ENCODE data around the gene PFDN1. TPM values are rescaled to one million over a fixed set of nuclear protein-coding genes. Genes with fewer than 3 reads are reported as not detected.

PFDN1 gene
- total RNA-seq, 1 donor: 37.2 TPM

DNA sequence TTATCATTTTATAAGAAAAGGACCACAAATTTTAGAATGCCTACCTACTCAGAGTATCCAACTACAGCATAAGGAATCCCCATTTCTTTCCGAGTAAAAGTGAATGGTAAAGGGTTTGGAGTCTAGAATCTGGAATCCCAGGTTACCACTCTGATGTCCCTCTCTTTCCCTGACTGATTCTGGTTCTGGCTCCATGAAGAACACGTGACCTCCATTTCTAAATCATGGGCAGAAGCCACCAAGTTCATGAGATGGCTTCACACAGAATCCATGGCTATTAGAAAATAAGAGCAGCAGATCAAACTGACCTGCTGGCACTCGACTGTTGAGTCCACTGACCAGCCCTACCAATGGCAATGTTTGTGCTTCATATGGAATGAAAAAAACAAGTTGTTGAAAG lies 40.7 kb downstream of the PFDN1 start:
- DNase-seq (ENCODE audit: low read depth in 2 of 3, low spot score in 2 of 3): no peak

GRCh38 chr5:140261403-140262171 lies 41.3 kb downstream of the PFDN1 start:
- DNase-seq (ENCODE audit: low read depth in 2 of 3, low spot score in 2 of 3): no peak

DNA sequence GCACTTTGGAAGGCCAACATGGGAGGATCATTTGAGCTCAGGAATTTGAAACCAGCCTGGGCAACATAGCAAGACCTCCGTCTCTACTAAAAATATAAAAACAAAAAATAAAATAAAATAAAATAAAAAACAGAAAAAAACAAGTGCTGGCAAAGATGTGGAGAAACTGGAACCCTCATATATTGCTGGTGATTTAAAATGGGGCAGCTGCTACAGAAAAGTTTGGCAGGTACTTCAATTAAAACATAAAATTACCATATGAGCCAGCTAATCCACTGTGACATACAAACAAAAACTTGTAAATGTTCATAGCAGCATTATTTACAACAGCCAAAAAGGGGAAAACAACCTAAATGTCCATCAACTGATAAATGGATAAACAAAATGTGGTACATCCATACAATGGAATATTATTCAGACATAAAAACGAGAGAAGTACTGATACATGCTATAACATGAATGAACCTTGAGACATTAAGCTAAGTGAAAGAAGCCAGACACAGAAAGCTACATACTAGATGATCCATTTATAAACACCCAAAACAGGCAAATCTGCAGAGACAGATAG lies 42.7 kb downstream of the PFDN1 start:
- no peak for DNase-seq (ENCODE audit: low read depth in 2 of 3, low spot score in 2 of 3)

DNA sequence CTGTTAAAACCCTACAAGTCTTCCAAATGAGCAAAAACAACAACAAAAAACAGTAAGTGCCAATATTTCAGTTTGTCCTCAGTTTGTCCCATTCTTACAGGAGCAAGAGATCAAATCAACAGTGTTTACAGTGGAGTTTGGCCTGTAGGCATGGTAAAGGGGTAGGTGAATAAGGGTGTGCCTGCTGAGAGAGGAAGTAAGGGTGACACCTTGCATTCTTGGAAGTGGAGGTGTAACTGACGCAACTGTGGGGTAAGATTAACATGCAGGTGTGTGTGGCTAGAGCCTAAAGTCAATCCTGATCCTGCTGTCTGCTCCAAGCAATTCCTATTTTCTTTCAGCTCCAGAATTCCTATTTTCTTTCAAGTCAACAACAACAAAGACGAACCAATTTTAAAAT lies 43.4 kb downstream of the PFDN1 start:
- DNase-seq (ENCODE audit: low read depth in 2 of 3, low spot score in 2 of 3): no peak

DNA sequence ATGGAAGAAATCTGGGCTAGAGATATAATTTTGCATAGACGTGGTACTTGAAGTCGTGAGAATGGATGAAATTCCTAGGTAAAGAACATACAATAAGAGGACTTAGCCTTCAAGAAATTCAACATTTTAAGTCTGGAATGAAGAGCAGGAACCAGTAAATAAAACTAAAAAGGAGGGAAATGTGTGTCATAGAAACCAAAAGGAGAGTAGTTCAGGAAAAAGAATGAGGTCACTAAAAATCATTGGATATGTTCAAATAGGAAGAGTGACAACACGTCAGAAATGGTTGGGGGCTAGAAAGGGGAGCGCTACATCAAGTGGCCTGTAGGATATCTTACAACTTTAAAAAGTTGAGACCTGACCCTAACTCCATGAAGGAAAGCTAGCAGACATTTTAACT lies 44.0 kb downstream of the PFDN1 start:
- no peak for DNase-seq (ENCODE audit: low read depth in 2 of 3, low spot score in 2 of 3)

DNA sequence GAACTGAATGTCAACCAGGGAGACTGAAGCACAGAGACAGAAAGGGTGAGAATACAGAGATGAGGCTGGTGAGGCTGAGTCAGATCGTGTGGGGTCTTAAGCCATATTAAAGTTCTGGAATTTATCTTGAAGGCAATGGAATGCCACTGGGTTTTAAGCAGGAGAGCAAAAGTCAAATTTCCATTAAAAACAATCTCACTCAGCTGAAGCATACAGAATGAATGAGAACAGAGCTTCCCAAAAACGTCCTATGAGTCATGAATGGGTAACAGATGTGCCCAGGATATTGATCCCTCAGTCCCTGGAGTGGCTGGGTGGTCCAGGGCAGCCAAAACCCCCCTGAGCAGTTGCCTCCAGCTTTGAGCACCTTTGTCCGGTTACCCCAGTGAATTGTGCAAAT lies 44.9 kb downstream of the PFDN1 start:
- DNase-seq (ENCODE audit: low read depth in 2 of 3, low spot score in 2 of 3): no peak

DNA sequence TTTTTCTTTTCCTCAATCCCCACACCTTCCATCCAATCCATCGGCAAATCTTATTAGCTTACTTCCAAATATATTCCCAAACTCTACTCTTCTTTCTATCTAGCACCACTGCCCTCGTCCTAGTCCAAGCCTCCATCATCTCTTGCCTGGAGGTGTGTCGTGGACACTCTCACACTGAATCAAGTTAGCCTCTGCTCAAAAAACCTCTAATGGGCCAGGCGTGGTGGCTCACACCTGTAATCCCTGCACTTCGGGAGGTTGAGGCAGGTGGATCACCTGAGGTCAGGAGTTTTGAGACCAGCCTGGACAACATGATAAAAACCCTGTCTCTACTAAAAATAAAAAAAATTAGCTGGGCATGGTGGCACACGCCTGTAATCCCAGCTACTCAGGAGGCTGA lies 46.2 kb downstream of the PFDN1 start:
- DNase-seq (ENCODE audit: low read depth in 2 of 3, low spot score in 2 of 3): no peak

- no peak for DNase-seq (ENCODE audit: low read depth in 2 of 3, low spot score in 2 of 3)
Measured at GRCh38 chr5:140255460-140256157, 47.3 kb downstream of the PFDN1 start.

DNA sequence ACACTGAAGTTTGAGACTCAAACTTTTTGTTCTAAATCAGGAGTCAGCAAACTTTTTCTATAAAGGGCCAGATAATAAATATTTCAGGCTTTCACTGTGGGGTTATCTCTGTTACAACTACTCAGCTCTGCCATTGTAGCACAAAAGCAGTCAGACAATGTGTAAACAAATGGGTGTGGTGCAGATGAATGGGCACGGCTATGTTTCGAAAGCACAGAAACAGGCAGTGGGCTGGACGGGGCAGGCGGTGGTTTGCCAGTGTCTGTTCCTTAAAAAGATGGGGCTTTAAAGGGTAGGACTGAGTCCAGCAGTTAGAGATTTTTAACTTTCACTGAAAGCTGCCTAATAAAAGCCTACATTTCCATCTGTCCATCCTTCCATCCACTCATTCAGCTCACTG lies 48.9 kb downstream of the PFDN1 start:
- no peak for DNase-seq (ENCODE audit: low read depth in 2 of 3, low spot score in 2 of 3)

DNA sequence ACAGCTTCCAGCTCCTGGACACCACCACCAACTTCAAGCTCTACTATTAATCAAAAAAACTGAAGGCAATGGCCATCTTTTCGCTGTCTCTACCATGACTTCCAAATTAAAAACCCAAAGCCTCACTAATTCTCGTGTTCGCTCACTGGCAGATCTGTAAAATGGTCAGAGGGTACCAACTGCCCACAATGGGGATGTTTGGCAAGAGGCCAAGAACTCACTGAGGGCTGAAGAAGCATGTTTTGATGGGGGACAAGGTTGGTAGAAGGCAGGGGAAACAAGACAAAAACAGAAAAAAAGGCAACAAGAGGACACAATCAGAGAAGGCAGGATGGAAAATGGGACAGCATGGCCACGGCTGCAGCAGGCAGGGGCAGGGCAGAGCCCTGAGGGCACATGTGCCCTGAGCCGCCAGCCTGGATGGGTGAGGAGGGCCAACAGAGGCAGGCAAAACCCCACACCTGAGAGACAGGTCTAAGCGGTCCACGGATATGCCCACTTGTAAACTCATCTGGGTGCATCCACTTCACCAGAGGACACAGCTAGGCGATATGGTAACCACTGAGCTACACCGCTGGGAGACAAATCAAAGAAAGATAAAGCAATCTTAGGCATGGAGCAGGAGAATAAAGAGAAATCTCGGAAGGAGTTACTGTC lies 50.3 kb downstream of the PFDN1 start:
- no peak for DNase-seq (ENCODE audit: low read depth in 2 of 3, low spot score in 2 of 3)

DNA sequence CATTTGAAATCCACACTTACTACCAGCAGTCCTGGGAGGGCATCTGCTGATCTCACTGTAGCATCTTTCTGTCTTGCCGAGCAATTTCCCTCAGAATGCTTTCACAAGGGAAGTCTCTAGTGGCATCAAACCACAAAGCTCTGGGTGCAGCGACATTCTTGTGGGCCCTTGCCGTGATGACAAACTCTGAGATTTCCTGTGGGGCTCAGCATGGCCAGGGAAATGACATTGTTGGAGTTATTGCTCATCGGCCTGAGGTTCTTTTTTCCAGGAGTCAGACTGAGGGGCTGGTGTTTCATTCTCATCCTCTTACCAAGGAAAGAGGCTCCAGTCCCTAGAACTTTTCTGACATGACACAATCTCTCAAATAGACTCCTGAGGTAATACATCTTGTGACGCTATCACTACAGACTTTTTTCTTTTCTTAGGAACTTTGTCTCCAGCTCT lies 51.4 kb downstream of the PFDN1 start:
- peak in 2 of 3 donors; percentile 74 to 80 for DNase-seq (ENCODE audit: low read depth in 2 of 3, low spot score in 2 of 3)

DNA sequence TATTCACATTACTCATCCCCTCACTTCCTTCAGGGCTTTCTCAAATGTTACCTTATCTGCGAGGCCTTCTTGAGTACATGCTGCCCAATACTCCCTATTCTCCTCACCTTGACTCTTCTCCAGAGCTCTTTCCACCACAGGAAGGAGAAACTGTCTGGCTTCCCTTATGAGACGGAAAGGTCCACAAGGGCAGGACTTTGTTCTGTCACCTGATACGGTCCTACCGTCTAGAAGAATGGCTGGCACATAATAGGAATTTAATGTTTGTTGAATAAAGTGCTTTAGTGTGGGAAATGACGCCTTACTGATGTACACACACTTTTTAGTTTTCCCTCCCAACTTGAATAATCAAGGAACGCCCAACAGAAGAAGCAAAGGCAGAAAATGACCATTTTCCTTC lies 52.5 kb downstream of the PFDN1 start:
- no peak for DNase-seq (ENCODE audit: low read depth in 2 of 3, low spot score in 2 of 3)

DNA sequence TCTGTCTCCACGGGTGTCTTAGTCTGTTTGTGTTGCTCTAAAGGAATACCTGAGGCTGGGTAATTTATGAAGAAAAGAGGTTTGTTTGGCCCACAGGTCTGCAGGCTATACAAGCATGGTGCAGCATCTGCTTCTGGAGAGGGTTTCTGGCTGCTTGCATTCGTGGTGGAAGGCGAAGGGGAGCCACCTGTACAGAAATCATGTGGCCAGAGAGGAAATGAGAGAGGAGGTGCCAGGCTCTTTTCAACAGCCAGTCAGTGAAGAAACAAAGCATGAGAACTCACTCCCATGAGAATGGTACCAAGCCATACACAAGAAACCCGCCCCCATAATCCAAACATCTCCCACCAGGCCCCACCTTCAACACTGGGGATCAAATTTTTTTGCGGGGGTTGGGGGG lies 53.4 kb downstream of the PFDN1 start:
- no peak for DNase-seq (ENCODE audit: low read depth in 2 of 3, low spot score in 2 of 3)

DNA sequence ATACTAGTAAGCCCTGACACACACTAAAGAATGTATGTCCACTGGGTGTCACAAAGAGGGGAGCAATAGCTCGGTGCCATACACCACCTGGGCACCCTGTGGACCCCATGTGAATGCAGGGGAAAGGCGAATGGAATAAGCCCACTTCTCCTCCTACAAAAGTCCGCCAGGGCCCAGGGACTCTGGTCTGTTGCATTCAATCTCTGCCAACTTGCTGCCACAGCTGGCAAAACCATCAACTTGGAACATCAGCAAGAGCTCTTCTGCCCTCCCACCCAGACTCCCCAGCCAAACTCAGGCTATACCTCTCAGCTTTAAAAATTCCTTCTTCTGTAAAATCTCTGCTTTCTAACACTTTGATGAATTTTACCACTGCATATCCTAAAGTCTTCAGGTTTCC lies 54.5 kb downstream of the PFDN1 start:
- DNase-seq (ENCODE audit: low read depth in 2 of 3, low spot score in 2 of 3): no peak

DNA sequence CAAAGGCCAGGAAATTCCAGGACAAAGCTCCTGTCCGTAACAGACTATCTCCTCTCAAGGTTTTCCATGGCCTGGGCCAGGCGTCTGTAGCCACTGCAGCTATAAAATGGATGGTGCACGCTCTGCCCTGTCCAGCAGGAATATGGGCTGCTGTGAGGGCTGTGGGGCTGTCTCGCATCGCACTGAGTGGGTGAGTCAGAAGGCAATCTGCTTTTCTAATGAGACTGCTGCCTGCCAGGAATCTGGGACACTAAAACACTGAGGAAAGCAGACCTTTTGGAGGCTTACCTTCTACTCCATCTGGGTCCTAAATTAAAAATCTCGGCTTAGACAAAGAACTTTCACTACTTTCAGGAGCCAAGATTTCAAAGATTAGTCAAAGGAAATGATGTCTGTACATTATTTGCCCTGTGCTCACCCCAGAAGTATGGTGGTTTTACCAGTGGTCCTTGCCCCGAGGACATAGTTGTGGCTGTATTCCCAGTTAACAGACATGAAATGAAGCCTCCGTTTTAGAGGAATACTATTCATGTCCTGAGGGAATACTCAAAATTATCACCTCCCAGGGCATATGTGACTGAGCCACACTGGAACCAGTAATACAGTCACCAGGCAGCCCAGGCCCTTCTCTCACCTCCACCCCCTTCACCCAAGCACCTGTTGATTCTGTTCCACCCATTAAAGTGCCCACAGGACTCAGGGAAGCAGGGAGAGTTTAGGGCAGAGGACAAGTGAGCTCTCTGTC lies 56.4 kb downstream of the PFDN1 start:
- DNase-seq (ENCODE audit: low read depth in 2 of 3, low spot score in 2 of 3): no peak

DNA sequence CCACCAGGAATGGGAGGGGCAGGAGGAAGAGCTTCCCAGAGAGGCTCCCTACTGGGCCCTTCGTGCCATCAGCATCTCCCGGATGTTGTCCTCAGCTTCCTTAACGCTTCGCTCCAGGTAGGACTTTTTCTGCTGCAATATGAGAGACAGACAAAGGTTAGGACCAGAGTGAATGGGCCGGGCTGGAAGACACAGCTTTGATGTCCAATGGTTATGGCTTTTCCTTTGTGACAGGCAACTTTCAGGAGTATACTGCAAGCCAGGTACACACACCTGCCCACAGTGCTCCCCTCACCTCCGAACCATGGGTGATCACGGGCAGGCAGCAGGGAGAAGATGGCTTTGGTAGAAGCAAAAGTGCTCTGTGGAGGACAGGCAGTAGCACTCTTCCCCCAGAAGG lies 57.0 kb downstream of the PFDN1 start:
- DNase-seq (ENCODE audit: low read depth in 2 of 3, low spot score in 2 of 3): no peak

DNA sequence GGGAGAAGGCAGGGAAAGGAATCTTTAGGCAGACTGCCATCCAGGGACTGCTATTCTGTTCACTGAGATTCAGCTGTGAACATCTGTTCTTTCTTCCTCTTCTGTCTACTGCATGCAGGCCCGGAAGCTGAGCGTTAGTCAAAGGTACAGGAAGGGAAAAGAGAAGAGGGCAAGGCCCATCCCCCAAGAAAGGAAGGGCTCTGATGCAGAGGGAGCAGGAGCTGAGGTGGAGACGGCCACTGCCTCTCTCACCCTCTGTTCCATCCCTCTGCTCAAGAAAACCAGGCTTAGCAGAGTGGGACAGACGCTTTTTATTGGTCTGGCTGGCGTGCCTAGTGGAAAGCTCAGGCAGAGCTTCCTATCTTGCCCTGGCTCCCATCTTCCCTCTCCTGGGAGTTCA lies 57.6 kb downstream of the PFDN1 start:
- peak in 2 of 3 donors; percentile 36 to 55 for DNase-seq (ENCODE audit: low read depth in 2 of 3, low spot score in 2 of 3)

DNA sequence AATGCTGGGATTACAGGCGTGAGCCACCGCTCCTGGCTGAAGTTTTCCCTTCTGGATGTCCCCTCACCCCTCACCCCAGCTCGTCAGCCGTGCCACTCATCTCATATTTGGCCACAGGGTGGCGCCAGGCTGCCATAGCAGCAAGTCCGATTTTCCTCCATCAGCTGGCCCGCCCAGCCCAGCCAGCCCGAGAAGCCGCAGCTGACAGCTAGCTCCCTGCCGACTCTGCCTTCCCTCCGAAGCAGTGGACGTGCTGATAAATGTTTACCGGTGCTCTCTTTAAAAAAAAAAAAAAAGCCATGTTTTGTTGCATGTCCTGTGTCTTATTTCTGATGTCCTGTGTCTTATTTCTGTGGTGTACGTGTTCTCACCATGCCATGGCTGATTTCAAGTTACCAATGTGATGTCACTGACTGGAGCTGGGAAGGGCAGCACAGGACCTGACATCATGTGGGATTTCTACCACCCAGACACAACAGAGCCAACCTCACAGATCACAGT lies 58.3 kb downstream of the PFDN1 start:
- peak; percentile 49 to 90 (median 78) for DNase-seq (ENCODE audit: low read depth in 2 of 3, low spot score in 2 of 3)

DNA sequence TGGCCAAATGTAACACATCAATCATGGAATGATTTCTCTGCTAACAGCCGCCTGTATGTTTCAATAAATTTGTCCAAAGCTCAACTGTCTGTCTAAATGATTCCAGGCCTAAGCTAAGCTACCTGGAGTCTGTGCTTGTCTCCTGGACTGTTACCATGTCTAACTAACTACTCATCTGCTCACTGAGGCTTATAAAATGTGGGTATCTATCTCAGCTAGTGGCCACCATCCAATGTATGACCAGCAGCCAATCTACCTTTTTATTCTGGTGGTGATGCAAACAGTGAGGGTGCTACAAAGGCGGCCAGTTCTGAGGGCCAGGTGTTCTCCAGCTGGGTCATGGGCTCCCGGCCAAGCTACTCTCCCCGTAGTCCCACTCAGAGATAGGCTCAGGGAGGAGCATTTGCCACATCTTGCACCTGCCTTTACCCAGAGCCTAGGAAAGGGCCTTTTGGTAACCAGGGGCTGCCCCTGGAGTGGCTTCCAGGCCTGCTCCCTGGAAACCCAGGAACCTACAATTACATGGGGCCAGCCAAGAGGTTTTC lies 59.1 kb downstream of the PFDN1 start:
- no peak for DNase-seq (ENCODE audit: low read depth in 2 of 3, low spot score in 2 of 3)

- DNase-seq (ENCODE audit: low read depth in 2 of 3, low spot score in 2 of 3): no peak
Measured at GRCh38 chr5:140242890-140243585, 59.9 kb downstream of the PFDN1 start.
